Stimulated activated CD4-positive, alpha-beta T cell treated with anti-CD3 and anti-CD28 coated beads, Interleukin-2, amount 100 ng/mL, for 48 hours (primary cell): ENCODE data around the gene USP7.

Source experiments
- DNase-seq, 2 donors: peaks; one replicate each; pipeline ENCODE4 v3.0.0-alpha.2; 2020

Gene USP7

DNA sequence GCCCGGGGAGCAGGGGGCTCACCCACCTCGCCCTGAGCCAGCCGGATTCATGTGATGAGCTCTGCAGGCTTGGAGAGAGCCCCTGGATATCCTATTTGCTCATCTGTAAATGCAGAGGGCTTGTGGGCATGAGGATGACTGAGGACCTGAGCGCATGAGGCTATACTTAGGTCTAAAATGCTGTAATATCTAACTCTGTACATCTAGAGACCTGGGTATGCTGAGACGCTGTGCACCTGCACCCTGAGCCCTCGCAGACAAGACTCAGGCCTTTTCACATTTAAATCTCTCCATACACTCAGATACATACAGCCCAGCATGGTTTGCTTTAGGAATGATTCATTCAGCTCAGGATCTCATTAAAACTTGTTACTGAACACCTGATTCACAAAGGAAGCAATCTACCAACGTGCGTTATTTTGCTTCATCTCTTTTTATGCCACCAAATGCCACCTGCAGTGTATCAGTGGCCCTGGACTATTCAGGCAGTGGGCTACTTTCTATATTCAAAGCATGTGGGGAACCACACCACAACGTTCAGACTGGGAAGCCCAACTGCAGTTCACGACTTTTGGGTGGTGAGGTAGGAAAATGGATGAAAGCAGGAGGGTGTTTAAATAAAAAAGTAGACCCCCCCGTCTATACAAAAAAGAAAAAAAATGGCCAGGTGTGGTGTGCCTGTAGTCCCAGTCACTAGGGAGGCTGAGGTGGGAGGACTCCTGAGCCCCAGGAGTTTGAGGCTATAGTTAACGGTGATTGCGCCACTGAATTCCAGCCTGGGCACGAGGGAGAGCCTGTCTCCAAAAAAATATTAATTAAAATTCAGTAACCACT lies 12.0 kb downstream of the USP7 start:
- DNase-seq, result no peak

DNA sequence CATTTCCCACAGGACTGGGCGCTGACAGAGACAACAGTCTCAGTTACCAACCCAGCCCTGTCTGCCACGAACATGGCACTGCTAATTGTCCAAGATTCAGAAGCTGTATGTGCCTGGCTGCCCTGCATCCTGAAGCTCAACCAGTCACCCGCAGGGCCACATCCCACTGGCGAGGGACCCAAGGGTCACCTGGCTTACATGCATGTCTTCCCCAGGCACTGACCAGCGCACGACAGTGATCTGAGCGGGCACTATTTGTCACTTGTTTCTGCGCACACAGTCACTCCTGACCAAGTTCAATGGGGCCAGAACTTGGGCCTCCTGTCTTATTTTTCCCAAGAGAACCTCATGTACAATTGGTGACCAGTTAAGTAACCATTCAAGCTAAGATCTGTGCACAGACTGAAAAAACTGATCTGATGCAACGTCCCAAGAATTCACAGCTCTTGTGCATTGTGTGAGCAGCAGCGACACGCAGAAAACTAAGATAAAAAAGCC lies 13.1 kb downstream of the USP7 start:
- DNase-seq, result no peak

DNA sequence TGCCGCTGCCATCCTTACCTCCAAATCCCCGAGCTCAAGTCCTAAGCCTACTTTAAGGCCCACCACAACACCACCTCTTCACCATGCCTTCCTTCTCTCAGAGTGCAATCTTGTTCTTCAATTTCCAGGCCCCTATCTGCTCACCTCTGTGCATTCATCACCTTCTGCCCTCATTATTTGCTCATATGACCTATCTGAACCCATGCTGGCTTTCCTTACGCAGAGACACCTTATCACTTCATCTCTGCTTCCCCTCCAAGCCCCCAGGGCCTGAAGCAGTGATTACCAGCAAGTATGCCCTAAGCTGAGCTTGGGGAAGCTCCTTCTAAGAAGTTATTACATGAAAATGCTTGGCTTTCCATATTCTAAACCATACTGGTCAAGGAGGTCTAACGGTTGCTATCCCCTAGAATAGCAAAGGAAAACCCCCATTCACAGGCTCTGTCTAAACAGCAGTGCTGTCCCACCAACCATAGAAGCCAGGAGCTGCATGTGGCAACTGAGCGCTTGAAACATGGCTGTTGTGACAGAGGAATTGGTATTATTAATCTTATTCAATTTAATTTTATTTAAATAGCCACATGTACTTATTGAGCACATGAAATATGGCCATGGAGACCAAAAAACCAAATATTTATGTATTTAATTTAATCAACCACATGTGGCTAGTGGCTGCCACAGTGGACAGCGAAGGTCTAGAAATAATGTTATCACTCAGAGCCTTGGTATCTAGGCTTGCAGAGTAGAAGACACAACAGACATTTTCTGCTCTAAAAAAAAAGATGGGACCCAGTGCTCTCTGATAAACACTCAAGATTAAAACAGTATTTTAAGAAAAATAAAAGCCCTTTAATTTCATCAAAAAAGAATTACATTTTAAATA lies 13.9 kb downstream of the USP7 start:
- no peak for DNase-seq

DNA sequence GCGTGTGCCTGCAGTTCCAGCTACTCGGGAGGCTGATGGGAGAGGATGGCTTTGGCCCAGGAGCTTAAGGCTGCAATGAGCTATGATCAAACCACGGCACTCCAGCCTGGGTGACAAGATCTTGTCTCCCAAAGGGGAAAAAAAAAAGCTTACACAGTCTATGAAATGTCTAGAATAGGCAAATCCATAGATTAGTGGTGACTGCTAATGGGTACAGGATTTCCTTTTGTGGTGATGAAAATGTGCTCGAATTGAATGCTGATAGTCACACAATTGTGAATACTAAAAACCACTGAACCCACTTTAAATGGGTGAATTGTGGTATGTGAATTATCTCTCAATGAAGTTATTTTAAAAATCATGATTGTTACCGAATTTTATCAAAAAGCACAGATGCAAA lies 14.9 kb downstream of the USP7 start:
- no peak for DNase-seq

DNA sequence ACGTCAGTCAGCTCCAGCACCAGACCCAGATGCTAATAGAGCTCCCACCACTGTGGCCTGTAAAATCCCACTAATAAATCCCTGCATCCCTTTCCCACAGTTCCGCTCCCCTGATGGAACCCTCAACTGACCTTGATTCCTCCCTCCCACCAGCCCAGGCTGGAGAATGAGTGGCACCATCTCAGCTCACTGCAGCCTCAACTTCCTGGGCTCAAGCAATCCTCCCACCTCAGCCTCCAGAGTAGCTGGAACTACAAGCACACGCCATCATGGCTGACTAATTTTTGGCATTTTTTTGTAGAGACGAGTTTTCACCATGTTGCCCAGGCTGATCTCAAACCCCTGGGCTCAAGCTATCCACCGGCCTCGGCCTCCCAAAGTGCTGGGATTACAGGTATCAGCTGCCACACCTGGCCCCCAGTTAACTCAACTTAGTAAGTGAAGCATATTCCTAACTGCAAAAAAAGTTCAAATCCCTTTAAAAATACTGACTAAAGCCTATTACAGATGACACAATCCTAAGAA lies 15.6 kb downstream of the USP7 start:
- no peak for DNase-seq

DNA sequence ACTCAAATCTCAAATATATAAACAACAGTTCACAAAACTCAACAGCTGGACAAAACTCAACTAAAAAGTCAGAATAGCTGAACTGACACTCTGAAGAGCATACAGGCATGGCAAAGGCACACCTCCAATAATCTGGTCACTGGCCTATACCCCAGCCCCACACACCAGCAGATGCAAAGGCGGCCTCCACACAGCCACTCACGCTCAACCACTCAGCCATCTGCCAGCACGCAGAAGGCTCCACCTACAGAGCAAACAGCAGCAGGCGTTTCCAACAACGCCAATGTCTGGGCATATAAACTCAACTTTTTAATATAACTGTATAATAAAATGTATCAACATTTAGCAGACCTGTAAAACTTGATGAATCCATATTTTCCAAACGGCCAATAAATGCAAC lies 17.2 kb downstream of the USP7 start:
- DNase-seq, result no peak

DNA sequence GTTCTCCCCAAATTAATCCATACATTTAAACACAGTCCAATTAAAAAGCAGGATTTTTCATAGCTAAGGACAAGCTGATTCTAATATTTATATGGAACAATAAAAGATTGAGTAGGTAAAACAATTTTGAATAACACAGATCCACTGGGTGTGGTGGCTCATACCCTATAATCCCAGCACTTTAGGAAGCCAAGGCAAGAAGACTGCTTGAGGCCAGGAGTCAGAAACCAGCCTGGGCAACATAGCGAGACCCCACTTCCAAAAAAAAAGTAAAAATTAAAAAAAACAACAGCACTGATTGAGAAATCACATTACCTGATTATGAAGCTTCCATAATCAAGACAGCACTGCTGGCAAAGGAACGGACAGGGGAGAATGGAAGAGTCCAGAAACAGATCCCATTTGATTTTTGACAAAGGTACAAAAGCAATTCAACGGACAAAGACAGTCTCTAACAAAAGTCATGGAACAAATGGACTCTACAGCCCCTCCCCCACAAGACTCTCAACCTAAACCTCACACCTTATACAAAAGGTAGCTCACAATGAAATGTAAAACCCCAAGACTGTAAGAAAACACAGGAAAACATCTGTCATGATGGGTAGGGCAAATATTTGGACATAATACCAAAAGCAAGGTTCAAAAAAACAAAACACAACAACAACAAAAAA lies 17.9 kb downstream of the USP7 start:
- no peak for DNase-seq

DNA sequence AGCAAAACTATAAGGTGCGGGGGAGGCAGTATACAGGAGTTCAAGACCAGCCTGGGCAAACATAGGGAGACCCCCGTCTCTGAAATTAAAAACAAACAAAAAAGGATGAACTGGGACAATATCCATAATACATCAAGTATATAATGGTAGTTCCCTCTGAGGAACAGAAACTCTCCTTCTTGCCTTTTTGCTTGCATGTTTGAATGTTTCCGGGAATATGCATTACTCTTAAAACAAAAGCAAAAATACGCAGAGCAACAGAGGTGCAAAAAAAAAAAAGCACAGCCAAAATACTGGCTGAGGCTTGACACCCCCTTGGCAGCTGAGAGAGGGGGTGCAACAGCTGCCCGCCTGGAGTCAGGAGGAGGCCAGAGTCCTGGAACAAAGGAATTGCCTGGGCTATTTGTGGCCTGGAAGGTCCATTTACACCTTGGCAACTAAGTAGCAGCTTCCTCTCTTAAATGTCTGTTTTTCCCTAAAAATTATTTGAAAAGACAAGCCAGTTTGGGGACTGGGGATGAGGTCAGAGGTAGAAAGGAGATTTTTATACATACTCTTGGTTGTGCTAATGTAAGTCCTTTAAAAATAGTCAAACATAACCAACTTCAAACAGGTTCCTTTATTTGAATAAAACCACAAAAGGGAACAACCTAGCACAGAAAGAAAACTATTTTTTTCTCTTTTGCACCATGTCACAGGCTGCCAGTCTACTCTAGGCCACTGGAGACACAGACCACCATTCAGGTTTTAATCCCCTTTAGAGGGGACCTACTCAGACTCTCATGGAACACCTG lies 19.5 kb downstream of the USP7 start:
- no peak for DNase-seq

DNA sequence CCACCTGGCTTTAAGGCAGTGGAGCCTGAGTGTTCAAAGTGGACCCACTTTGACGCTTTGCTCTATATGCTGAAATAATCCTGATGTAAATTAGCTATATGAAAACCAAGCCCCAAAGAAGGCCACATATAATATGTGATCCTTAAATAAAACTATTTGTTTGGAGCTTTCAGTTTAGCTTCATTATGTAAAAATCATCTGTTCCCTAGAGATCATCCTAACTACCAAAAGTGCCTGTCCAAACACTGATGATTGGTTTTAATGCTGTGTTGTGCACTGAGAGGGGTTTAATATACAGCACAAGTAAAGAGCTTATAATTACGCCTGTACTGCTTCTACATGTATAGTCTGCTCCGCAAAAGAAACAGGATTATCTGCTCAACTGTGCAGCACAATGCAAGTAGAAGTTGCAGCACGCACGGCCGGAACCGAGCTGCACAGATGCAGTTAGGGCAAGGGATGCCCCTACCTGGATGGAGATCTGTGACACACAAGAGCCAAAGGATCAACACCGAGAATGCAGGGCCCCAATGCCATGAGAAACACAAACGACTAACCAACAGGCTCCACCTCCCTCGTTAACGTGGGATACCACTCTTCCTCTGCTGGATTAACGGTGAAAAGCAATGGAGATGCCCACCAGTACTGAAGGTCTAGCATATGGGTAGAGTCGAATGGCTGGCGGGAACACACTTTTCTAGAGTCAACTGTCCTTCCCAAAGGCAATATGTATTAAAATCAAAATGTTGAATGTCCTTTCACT lies 20.5 kb downstream of the USP7 start:
- DNase-seq, result no peak

DNA sequence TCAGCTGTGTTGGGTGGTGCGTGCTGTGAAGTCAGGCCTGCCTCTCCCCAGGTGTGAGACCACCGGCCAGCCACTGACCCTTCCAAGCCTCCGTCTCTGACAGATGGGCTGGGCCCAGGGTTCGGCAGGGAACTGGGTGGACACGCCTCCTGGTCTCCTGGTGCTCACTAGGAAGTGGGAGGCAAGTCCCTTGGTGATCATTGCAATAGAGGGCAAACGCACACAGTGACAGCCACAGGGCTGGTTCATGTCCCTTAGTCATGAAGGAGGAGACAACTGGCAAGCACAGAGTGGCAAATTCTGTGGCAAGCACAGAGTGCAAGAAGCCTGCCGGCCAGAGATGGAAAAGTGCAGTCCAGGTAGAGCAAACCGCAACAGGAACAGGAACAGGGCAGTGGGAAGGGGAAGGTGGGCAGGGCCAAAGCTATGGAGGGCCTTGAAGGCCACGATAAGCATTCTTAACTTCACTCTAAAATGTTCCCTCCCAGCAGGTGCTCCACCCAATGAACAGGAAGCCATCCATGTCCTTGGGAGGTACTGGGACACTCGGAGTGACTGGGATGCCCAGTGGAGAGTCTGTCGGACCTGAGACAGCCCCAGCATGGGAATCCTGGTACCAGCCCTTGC lies 21.9 kb downstream of the USP7 start:
- DNase-seq, result no peak

DNA sequence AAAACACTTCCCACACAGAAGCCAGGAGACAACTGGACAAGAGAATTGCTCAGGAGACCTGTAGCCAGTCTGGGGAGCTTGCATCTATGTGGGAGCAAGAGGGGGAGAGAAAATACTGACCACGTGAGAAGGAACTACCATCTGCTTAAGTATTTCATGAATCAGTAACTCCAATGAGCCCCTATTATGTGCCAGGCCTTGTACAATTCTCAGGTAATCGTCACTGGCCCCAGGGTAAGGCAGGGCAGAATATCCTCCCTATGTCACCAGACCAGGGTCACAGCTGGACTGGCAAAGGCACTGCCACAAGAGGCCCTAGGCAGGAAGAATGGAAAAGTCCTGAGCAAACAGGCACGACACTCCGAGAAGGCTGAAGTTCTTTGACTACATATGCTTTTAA lies 25.9 kb downstream of the USP7 start:
- no peak for DNase-seq

DNA sequence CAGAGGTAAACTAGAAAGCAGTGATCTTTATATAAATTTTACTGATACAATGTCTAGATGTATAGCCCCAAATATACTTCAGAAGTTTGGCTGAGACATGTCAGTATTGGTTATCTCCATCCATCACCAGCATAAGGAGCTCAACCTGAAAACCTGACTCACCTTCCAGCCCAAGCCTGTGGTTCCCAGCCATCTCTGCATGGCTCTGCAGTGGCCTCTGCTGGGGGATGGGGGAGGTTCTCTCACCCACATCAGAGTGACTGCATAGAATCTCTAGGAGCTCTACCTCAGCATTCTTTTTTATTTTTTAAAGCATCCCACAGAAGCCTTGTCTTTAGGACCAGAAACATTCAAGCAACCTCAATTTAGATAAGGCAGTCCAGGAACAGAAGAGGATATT lies 27.3 kb downstream of the USP7 start:
- peak; percentile 66 to 70 for DNase-seq

DNA sequence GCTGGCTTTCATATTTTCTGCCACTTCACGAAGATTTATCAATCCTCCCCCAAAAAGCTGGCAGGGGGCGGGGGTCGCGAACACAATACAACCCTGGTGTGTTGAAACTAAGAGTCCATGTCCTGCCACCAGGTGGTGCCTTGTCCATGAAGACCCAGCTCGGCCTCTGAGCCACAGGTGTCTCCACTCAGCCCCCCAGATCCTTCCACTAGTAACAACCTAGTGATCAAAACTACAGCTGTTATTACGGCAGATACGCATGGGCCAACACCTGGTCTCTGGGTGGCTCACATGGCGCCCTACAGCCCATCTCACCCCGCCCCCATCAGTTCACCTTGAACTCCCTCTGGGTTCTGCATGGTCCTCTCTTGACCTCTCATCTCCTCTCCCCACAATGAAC lies 27.7 kb downstream of the USP7 start:
- no peak for DNase-seq

DNA sequence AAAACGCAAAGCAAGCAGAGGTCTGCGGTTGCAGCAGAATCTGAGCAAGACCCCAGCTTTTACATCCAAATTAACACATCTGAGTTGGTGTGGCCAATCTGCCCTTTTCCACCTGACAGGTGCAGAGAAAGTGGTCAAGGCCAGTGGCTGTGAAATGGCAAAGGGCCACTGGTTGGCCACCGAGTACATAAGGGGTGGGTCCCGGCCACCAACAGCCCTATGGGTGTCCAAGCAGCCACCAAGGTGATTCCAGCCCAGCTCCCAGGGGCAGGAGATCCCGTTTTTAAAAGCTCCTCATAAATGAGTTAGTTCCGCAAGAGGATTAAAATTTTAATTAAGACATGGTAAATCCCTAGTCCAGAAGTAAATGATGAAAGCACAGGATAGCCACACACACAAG lies 29.1 kb downstream of the USP7 start:
- DNase-seq, result no peak

DNA sequence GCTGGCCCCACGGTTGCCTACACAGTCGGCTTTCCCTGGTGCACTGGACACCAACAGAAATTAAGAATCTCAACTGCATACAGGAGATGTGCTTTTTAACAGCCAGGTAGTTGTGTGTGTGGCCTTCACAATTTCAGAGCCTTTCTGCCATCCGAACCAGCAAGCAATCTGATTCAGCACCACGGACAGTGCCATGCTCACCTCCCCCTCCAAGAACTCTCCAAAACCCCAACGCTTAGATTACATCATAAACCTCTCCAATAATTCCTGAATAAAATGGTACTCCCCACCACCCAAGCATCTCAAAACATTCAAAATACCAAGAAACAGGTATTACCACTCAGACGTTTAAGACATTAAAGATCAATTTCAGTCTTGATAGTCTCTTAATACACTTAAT lies 31.8 kb downstream of the USP7 start:
- DNase-seq, result peak; percentile 41

DNA sequence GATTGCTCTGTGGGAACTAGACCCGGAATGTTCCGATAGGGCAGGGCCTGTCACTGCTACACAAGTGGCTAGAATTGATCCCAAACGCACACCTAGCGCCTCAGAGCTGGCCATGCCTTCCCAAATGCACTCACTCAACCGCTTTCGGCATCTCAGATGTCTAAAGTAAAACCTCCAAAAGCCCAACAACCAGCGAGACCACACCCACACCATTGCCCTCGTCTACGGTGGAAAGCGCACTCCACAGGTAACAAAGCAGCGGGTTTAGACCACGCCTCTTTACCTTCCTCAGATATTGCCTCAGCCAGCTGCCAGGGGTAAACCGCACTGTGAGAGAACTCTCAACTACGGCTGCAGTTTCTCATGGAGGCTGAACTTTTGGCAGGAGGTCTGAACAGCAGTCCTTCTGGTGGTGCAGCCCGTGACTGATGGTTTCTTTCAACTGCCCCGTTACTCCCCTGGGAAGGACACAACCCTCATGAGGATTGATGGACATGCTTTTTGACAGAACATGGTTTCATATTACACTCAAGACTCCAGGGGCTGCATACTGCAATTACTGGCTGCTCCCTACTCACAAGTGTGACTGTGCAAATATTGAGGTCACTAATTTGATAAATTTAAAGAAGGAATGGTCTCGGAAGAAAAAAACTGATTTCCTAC lies 34.5 kb downstream of the USP7 start:
- no peak for DNase-seq

DNA sequence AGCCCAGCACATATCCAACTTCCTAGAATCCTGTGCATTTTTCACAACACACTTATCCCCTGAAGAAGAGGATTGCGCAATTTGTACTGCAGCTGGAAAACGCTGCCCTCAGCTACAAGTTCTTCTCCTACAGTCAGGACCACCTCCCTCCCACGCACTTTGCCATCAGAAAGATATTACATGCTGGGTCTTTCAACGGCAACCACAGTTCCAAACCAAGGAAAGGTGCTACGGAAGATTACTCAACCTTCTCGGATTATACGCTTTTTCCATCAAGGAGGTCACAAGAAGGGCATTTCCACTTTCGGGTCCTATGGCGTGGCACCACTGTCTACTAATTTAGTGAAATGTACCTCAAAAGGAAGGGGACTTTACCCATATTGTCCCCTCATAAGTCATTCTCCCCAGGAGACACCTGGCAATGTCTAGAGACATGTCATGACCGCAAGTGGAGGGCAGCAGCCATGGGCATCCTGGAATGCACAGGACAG lies 35.2 kb downstream of the USP7 start:
- peak; percentile 48 to 50 for DNase-seq

DNA sequence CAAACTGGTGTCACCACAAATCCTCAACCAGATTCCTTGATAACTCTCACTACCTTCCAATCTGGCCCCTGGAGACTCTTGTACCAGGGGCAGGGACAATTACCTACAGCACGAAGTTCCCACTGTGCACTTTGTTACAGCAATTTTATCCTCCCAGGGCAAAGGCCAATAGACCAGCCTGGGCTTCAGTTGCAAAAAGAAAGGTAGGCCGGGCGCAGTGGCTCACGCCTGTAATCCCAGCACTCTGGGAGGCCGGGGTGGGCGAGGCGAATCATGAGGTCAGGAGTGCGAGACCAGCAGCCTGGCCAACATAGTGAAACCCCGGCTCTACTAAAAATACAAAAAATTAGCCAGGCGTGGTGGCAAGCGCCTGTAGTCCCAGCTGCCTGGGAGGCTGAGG lies 36.9 kb downstream of the USP7 start:
- no peak for DNase-seq

DNA sequence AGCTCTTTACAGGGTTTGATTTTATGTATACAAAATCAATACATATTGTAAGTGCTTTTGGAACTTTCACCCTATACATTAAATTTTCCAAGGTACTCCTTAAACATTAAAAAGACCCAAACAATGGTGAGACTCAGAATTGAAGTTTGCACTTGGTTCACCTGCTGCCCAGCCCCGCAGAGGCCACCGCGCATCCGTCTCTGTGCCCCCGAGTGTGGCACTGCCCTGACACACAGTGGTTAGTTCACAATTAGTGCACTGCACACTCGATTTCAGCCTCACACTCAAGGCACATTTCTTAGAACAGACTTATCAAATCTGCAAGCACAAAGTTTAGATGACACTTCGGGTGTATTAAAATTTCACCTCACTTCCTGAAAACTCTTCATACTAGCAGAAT lies 38.3 kb downstream of the USP7 start:
- DNase-seq, result no peak

DNA sequence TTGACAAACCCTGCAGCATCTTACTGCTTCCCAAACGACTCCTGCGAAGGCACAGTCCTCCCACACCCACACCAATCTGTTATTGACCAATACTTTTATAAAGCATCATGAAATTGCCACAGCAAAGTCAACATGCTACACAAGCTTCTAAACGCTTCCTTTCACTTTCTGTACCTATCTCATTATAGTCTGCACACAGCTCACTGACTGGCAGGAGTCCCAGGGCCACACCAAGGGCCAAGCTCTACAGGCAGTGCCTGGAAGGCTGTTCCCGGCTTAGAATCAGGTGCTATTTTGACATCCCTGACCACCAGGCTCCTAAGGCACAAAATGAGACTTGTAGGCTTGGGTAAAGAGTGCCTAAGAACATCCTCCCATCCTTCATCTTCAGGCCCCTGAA lies 39.5 kb downstream of the USP7 start:
- DNase-seq, result no peak
